GM23338 (cell line): ENCODE measurements around the gene ACAD10. TPM values are rescaled to one million over a fixed set of nuclear protein-coding genes. Genes with fewer than 3 reads are reported as not detected.

ENCODE experiments used
- ATAC-seq: fragments of 200-7000 bp; cut with Tn5 transposase; 3 replicates; pipeline ENCODE4 v1.9.1; 2020
- DNase-seq: peaks from one replicate; pipeline ENCODE4 v3.0.0-alpha.2; 2015; ENCODE audit warnings: low spot score
- H2AFZ ChIP-seq: fragments of 200-600 bp; sonication (generic); 2 replicates; pipeline ENCODE4 v1.8.0; 2016; ENCODE audit warnings: antibody characterized with exemption, mild to moderate bottlenecking, moderate library complexity
- H3F3A ChIP-seq: fragments of 200-600 bp; sonication (generic); replicated peaks from 2 replicates; pipeline ENCODE4 v1.8.0; 2017; ENCODE audit warnings: antibody characterized with exemption, mixed run types, low read depth
- H3K27ac ChIP-seq: fragments of 200-600 bp; sonication (generic); 2 replicates; pipeline ENCODE4 v1.6.1; 2016; ENCODE audit warnings: low read depth
- H3K27me3 ChIP-seq: fragments of 200-600 bp; sonication (generic); 2 replicates; pipeline ENCODE4 v1.8.0; 2016; ENCODE audit warnings: mild to moderate bottlenecking, mixed run types, moderate library complexity; ENCODE audit not compliant: insufficient read depth
- H3K36me3 ChIP-seq: fragments of 200-600 bp; sonication (generic); 2 replicates; pipeline ENCODE4 v1.8.0; 2016; ENCODE audit warnings: mild to moderate bottlenecking; ENCODE audit not compliant: insufficient read depth
- H3K4me1 ChIP-seq: fragments of 200-600 bp; sonication (generic); 2 replicates; pipeline ENCODE4 v1.8.0; 2016; ENCODE audit warnings: mild to moderate bottlenecking, moderate library complexity; ENCODE audit not compliant: insufficient read depth
- H3K4me2 ChIP-seq: fragments of 200-600 bp; sonication (generic); 2 replicates; pipeline ENCODE4 v1.7.1; 2017; ENCODE audit warnings: mixed run types
- H3K4me3 ChIP-seq: fragments of 200-600 bp; sonication (generic); 2 replicates; pipeline ENCODE4 v1.6.1; 2016; ENCODE audit warnings: mixed run types
- H3K79me2 ChIP-seq: fragments of 200-600 bp; sonication (generic); replicated peaks from 2 replicates; pipeline ENCODE4 v1.8.0; 2017; ENCODE audit warnings: mild to moderate bottlenecking; ENCODE audit not compliant: insufficient read depth
- H3K9me2 ChIP-seq: fragments of 200-600 bp; sonication (generic); 2 replicates; pipeline ENCODE4 v1.8.0; 2017; ENCODE audit not compliant: insufficient read depth
- H4K20me1 ChIP-seq: fragments of 200-600 bp; sonication (generic); replicated peaks from 2 replicates; pipeline ENCODE4 v1.8.0; 2017; ENCODE audit warnings: mild to moderate bottlenecking; ENCODE audit not compliant: insufficient read depth
- H3K27ac Mint-ChIP-seq: 2 replicates; pipeline ENCODE4 v1.8.0; 2020; ENCODE audit warnings: inconsistent platforms, mild to moderate bottlenecking, moderate library complexity, mixed read lengths
- H3K27me3 Mint-ChIP-seq: 3 replicates; pipeline ENCODE4 v1.8.0; 2022; ENCODE audit warnings: low read depth, mild to moderate bottlenecking, moderate library complexity, mixed read lengths, inconsistent platforms; ENCODE audit not compliant: insufficient read depth, poor library complexity
- H3K36me3 Mint-ChIP-seq: 3 replicates; pipeline ENCODE4 v1.8.0; 2021; ENCODE audit warnings: low read depth, mild to moderate bottlenecking, inconsistent platforms, moderate library complexity, mixed read lengths
- H3K4me1 Mint-ChIP-seq: 3 replicates; pipeline ENCODE4 v1.8.0; 2020; ENCODE audit warnings: mild to moderate bottlenecking, inconsistent platforms, mixed read lengths
- H3K4me3 Mint-ChIP-seq: 3 replicates; pipeline ENCODE4 v1.8.0; 2021; ENCODE audit warnings: moderate library complexity, mild to moderate bottlenecking, inconsistent platforms, mixed read lengths
- H3K9me3 Mint-ChIP-seq: 3 replicates; pipeline ENCODE4 v1.8.0; 2020; ENCODE audit warnings: moderate library complexity, mild to moderate bottlenecking, inconsistent platforms, mixed read lengths
- CREB1 ChIP-seq: fragments of 250-450 bp; sonication (Bioruptor Pico); IDR thresholded peaks from 2 replicates; pipeline ENCODE4 v1.5.0; 2020; ENCODE audit warnings: low read depth, mild to moderate bottlenecking, moderate library complexity
- CTCF ChIP-seq, 2 experiments: fragments of 200-600 bp in 1 of 2; sonication (generic) in 1 of 2; conservative IDR thresholded peaks; 2 replicates each; pipeline versions ENCODE4 v1.5.1 to v1.6.1; 2016 to 2017; ENCODE audit warnings: antibody characterized with exemption in 2 of 2, low read depth in 2 of 2, mild to moderate bottlenecking in 2 of 2, moderate library complexity in 1 of 2
- EZH2 ChIP-seq: fragments of 200-600 bp; sonication (generic); IDR thresholded peaks from one replicate; pipeline ENCODE4 v1.8.0; 2017; ENCODE audit warnings: antibody characterized with exemption, mild to moderate bottlenecking, low read depth; ENCODE audit not compliant: unreplicated experiment
- ZNF114 ChIP-seq: fragments of 250-450 bp; sonication (Bioruptor Pico); IDR thresholded peaks from 2 replicates; pipeline ENCODE4 v1.5.0; 2020; ENCODE audit warnings: mild to moderate bottlenecking, moderate library complexity
- ZNF331 ChIP-seq: fragments of 250-450 bp; sonication (Bioruptor Pico); IDR thresholded peaks from 2 replicates; pipeline ENCODE4 v1.5.0; 2020; ENCODE audit warnings: low read depth, mild to moderate bottlenecking, moderate library complexity
- ZNF462 ChIP-seq: fragments of 250-450 bp; sonication (Bioruptor Pico); IDR thresholded peaks from 2 replicates; pipeline ENCODE4 v1.5.0; 2020; ENCODE audit warnings: mild to moderate bottlenecking, moderate library complexity
- polyA plus RNA-seq: library from polyadenylated mRNA; unstranded; fragments of >200 nt; fragmentation: Nextera tagmentation; extraction: Ambion mirVana; gene quantifications from 2 replicates; pipeline ENCODE4 v1.2.1, GENCODE V29; 2016
- total RNA-seq: library from RNA; depleted of rRNA; stranded (reverse); fragments of >200 nt; shearing (Covaris generic); gene quantifications from 2 replicates; pipeline ENCODE4 v1.2.3, GENCODE V29; 2014

Gene ACAD10
- total and polyA plus RNA-seq, 2 experiments from 2014 or later, result 16.3 to 23.1 TPM

GRCh38 chr12:111785651-111786050 is 99.8 kb downstream of the ACAD10 start (continued):
- TF ChIP-seq ZNF462 (no peak), ZNF114 (no peak), EZH2 (no peak), CTCF (conservative IDR thresholded peaks at IDR 0.05; ENCODE audit: low read depth in 2 of 2) (no peak), CREB1 (CRISPR knock-in tag) (no peak)

- Histone ChIP-seq H3F3A (no peaks in the 10 kb centered on the region), H3K9me2 (no peaks in the 10 kb centered on the region), H3K27ac (no peak overlapping the region), H3K4me2 (no peak overlapping the region), H3K4me1 (no peaks in the 10 kb centered on the region), H4K20me1 (no peaks in the 10 kb centered on the region; the same call in 1 of the 2 replicates), H3K36me3 (no peaks in the 10 kb centered on the region; the same call in 1 of the 2 replicates), H3K27me3 (no peaks in the 10 kb centered on the region), H3K4me3 (no peak overlapping the region), H3K79me2 (no peaks in the 10 kb centered on the region), H2AFZ (no peak overlapping the region)
- no peak for TF ChIP-seq ZNF331
- peak; percentile 27 to 58; a peak in 3 of 4 replicates for TF ChIP-seq CTCF (conservative IDR thresholded peaks at IDR 0.05; ENCODE audit: low read depth in 2 of 2)
- ATAC-seq (peak; percentile 71), DNase-seq (peak; percentile 36)
- Mint-ChIP-seq H3K36me3 (peaks cover 61% of the 10 kb centered on the region), H3K4me3 (no peak overlapping the region), H3K27me3 (peaks cover 1% of the 10 kb centered on the region), H3K27ac (peak overlapping the region; percentile 78; the same call in 1 of the 2 replicates), H3K4me1 (no peaks in the 10 kb centered on the region; the same call in 2 of the 3 replicates), H3K9me3 (no peaks in the 10 kb centered on the region)
These were observed 102.4 kb downstream of the ACAD10 start for GRCh38 chr12:111788178-111788654.
